Measurements from ENCODE around the gene PFKL. TPM values are rescaled to one million over a fixed set of nuclear protein-coding genes. Genes with fewer than 3 reads are reported as not detected.
"Not testable (repeated sequence)": the region's sequence is repeated elsewhere in the genome, so short reads cannot be mapped to it uniquely, and the experiment has no call there.

PFKL gene
- total RNA-seq, 1 donor from 2014 or later = 329 TPM

DNA sequence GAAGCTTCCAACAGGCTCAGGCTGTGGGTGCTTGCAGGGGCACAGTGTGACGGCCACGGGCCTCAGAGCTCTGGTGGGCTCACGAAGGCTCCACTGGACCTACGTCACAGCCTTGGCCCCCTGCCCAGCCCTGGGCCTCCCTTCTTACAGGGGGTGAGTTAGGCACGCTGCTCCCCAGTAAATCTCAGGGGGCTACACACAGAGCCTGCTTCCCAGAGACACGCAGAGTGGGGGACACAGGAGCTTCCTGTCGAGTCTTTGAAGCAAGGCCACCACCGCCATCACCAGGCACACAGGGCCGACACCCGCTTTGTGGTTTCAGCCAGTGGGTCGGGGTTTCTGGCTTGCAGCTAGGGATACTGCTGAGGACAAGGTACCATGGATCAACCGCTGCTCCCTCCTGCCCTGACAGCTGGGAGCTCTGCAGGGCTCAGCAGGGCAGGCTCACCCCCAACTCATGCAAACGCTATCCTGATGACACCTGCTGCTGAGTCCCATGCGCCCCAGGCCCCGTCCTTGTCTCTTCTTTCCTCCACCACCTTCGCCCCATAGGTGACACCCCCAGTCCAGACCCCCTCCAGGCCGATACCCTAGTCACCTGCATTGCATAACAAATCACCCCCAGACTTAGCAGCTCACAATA is 44.8 kb downstream of the PFKL start:
- DNase-seq (ENCODE audit: low read depth in 2 of 2) = no peak

GRCh38 chr21:44345495-44345894 is 45.6 kb downstream of the PFKL start:
- no peak for DNase-seq (ENCODE audit: low read depth in 2 of 2)

GRCh38 chr21:44347911-44348451 is 48.1 kb downstream of the PFKL start:
- no peak for DNase-seq (ENCODE audit: low read depth in 2 of 2)

- DNase-seq (ENCODE audit: low read depth in 2 of 2) = no peak
These were observed 49.0 kb downstream of the PFKL start for GRCh38 chr21:44348861-44349260.

DNA sequence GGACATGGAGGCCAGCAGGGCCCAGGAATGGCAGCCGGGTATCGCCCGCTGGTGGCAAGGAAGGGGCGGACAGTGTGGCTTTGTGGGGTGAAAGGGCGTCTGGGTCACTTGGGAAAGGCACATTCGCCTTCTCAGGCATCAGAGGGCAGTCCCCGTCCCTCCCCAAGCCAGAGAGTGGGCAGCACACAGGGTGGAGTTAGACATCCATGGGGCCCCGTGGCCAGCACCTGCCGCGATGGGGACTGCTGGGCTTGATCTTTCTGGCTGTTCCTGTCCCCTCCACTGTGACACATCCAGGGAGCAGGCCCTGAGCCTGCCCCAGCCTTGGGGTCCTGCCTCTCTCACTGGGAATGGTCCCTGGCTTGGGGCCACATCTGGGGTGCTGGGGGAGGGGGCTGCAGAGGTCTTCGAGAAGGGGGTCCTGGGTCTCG is 49.6 kb downstream of the PFKL start:
- DNase-seq (ENCODE audit: low read depth in 2 of 2) = no peak

DNA sequence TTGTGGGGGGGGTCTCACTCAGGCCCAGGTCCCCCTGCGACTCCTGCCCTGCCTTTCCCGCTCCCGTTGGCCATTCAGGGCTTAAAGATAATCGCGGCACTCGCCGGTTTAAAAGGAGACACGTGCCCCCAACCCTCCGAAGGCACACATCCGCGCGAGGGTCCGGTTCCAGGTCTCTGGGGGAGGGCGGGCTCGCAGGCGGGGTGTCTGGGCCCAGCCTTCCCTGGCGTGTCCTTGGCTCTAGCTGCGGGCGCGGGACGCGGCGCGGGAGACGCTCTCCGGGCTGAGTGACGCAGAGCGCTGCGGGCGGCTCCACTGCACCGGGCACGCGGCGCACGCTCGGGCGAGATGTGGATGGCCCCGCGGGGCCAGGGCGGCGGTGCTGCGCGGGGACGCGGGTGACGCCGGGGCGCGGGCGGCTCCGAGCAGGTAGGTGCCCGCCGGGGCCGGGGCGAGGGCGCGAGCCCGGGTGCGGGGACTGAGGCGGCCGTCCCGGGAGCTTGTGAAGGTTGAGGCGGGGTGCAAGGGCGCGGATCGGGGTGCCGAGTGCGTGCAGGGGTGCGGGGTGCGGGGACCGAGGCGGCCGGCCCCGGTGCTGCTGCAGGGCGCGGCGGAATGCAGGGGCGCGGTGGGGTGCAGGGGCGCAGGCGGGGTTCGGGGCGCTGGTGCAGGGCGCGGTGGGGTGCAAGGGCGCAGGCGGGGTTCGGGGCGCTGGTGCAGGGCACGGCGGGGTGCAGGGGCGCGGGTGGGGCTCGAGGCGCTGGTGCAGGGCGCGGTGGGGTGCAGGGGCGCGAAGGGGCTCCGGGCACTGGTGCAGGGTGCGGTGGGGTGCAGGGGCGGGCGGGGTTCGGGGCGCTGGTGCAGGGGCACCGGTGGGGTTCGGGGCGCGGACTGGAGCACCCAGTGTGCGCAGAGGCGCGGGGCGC is 50.3 kb downstream of the PFKL start:
- no peak for DNase-seq (ENCODE audit: low read depth in 2 of 2)

GRCh38 chr21:44350773-44351481 is 51.1 kb downstream of the PFKL start:
- no peak for DNase-seq (ENCODE audit: low read depth in 2 of 2)

DNA sequence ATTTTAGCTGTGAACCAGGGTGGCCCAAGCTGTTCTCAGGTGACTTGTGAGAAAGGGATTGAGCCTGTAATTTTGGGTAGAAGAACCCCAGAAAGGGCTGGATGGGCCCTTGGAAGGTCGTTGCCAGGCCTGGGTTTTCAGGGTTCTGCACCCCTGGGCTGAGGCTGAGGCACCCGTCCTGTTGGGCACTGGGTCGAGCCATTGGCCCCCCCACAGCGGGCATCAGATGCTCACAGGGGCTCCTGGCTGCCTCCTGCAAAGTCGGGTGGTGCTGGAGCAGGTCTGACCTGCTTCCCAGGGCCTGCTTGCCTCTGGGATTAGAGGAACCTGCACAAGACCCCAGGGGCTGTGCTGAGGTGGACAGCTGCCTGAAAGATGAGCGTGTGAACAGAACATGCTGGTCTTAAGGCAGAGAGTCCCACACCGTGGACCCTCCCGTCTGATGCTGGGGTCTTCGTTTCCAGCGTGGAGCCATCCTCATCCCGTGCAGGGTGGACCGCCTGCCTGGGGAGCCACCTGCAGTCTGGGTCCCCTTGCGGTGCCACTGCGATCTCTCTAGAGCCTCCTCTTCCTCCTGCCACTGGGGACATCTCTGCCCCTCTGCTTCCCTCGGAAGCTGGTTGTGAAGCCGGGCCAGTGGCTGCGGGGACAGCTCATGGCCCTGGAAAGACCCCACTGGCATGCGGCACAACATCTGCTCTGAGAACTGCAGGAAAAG is 51.8 kb downstream of the PFKL start:
- DNase-seq (ENCODE audit: low read depth in 2 of 2) = no peak

DNA sequence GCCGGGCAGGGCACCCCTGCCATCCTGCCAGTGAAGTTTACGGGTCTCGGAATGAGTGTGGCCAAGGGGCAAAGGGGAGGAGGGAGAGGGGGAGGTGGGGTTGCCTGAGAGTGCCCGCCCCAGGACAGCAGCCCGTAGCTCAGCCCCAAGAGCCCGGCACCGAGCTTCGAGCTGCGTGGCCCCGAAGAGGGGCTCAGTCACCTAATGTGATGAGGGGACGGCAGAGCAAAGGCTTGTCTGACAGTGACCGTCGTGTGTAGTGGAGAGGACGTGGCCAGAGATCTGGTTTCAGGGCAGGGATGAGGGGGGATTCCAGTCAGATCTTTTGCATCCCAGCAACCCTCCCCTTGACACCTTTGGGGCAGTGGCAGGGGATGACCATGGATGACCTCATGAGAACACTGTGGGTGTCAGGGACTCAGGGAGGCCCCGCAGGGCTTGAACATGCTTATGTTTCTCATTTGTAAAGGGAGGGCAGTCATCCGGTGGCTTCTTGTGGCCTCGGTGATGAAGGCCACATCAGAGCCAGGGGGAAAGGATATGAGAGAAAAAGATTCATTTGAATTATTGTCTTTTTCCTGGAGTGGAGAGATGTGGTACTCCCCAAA is 52.5 kb downstream of the PFKL start:
- no peak for DNase-seq (ENCODE audit: low read depth in 2 of 2)

- no peak for DNase-seq (ENCODE audit: low read depth in 2 of 2)
These were observed 53.5 kb downstream of the PFKL start, which contains the start of gene TRPM2 for GRCh38 chr21:44353191-44353970. Gene TRPM2 (plus strand): TSS chr21:44353621. CDS start chr21:44353701, 80 bp downstream.

- no peak for DNase-seq (ENCODE audit: low read depth in 2 of 2)
These were observed 54.1 kb downstream of the PFKL start for GRCh38 chr21:44354001-44354405.

- DNase-seq (ENCODE audit: low read depth in 2 of 2) = no peak
These were observed 55.2 kb downstream of the PFKL start for GRCh38 chr21:44354775-44355771.

GRCh38 chr21:44356160-44356559 is 56.3 kb downstream of the PFKL start:
- DNase-seq (ENCODE audit: low read depth in 2 of 2) = no peak

DNA sequence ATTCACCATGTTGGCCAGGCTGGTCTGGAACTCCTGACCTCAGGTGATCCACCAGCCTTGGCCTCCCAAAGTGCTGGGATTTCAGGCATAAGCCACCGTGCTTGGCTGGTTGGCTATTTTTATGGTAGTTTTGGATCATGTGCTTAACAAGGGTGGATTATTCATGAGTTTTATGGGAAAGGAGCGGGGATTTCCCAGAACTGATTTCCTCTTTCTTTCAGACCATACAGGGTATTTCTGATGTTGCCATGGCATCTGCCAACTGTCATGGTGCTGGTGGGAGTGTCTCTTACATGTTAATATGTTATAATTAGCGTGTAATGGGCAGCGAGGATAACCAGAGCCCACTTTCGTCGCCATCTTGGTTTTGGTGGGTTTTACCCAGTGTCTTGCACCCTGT is 56.8 kb downstream of the PFKL start:
- DNase-seq (ENCODE audit: low read depth in 2 of 2) = no peak

DNA sequence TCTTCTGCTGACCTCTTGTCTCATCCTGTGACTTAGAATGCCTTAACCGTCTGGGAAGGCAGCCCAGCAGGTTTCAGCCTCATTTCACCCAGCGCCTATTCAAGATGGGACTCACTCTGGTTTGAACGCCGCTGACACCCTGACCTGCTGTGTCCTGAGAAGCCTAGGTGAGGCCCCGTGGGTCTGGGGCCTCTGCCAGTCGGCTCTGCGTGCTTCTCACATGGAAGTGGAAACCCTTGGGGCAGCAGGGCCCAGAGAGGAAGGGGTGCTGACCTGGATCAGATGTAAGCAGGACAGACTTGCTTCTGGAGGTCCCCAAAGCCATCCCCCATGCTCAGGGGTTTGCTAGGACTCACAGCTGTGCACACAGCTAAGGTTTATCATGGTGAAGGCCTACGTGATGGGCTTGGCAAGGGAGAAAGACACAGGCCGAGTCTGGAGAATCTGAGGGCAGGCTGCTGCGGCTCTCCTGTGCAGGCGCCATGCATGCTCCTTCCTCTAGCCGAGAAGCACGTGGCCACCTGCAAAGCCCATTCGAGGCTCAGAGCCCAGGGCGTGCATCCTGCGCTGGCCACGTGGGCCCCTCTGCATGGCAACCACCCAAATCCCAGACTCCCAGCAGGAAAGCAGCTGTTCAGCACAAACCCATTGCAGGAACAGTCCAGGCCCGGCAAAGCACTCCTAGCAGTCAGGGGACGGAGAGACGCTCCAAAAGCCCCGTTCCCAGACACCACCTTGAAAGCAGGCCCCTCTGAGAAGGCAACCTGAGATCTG is 57.4 kb downstream of the PFKL start:
- no peak for DNase-seq (ENCODE audit: low read depth in 2 of 2)

- DNase-seq (ENCODE audit: low read depth in 2 of 2) = no peak
These were observed 59.5 kb downstream of the PFKL start for GRCh38 chr21:44359396-44359795.

- DNase-seq (ENCODE audit: low read depth in 2 of 2) = no peak
These were observed 60.3 kb downstream of the PFKL start for GRCh38 chr21:44360159-44360558.

GRCh38 chr21:44361903-44362302 is 62.0 kb downstream of the PFKL start:
- DNase-seq (ENCODE audit: low read depth in 2 of 2) = not testable (repeated sequence)
